Osteoblast (primary cell): ENCODE results near the gene SCUBE1. TPM values are rescaled to one million over a fixed set of nuclear protein-coding genes. Genes with fewer than 3 reads are reported as not detected.

Experiments used
- DNase-seq: peaks from one replicate; pipeline ENCODE4 v3.0.0; 2011; ENCODE audit warnings: low spot score, mixed read lengths; ENCODE audit not compliant: insufficient read length; ENCODE audit errors: missing footprints
- H2AFZ ChIP-seq: 2 replicates; pipeline ENCODE4 v1.6.0; 2011; ENCODE audit warnings: mild to moderate bottlenecking, low read length
- H3K27ac ChIP-seq: 2 replicates; pipeline ENCODE4 v1.5.1; 2011; ENCODE audit warnings: mild to moderate bottlenecking, low read depth, low read length, moderate library complexity
- H3K27me3 ChIP-seq: 2 replicates; pipeline ENCODE4 v1.6.0; 2012; ENCODE audit warnings: mild to moderate bottlenecking, control low read depth, inconsistent platforms, low read length, moderate library complexity; ENCODE audit not compliant: insufficient read depth
- H3K36me3 ChIP-seq: 2 replicates; pipeline ENCODE4 v1.5.1; 2011; ENCODE audit warnings: mild to moderate bottlenecking, low read length, control low read depth, moderate library complexity; ENCODE audit not compliant: insufficient read depth
- H3K4me1 ChIP-seq: 2 replicates; pipeline ENCODE4 v1.5.1; 2011; ENCODE audit warnings: mild to moderate bottlenecking, low read length, control low read depth, moderate library complexity; ENCODE audit not compliant: insufficient read depth
- H3K4me2 ChIP-seq: 2 replicates; pipeline ENCODE4 v1.6.0; 2011; ENCODE audit warnings: mild to moderate bottlenecking, low read length; ENCODE audit not compliant: insufficient read depth
- H3K4me3 ChIP-seq: fragments of 200-600 bp; sonication (generic); 3 replicates; pipeline ENCODE4 v1.5.1; 2012; ENCODE audit warnings: mild to moderate bottlenecking, low read length, inconsistent platforms; ENCODE audit not compliant: insufficient read depth
- H3K79me2 ChIP-seq: 2 replicates; pipeline ENCODE4 v1.6.0; 2012; ENCODE audit warnings: mild to moderate bottlenecking, low read length, control low read depth, inconsistent platforms; ENCODE audit not compliant: insufficient read depth
- H3K9me3 ChIP-seq: 2 replicates; pipeline ENCODE4 v1.5.1; 2011; ENCODE audit warnings: low read depth, low read length, control low read depth
- H4K20me1 ChIP-seq: 2 replicates; pipeline ENCODE4 v1.6.0; 2012; ENCODE audit warnings: mild to moderate bottlenecking, low read length, control low read depth; ENCODE audit not compliant: insufficient read depth
- total RNA-seq: library from RNA; depleted of rRNA; stranded (reverse); fragments of >200 nt; gene quantifications from 2 replicates; pipeline ENCODE4 v1.2.3, GENCODE V29; 2012
- TF ChIP-seq, protein P1 (sequence below): IDR thresholded peaks from 2 replicates; pipeline ENCODE4 v1.5.1; 2011; ENCODE audit warnings: mild to moderate bottlenecking, low read depth, low read length, moderate library complexity; ENCODE audit errors: extremely low read depth

SCUBE1 gene
- total RNA-seq, 1 donor, result 2.2 TPM

DNA sequence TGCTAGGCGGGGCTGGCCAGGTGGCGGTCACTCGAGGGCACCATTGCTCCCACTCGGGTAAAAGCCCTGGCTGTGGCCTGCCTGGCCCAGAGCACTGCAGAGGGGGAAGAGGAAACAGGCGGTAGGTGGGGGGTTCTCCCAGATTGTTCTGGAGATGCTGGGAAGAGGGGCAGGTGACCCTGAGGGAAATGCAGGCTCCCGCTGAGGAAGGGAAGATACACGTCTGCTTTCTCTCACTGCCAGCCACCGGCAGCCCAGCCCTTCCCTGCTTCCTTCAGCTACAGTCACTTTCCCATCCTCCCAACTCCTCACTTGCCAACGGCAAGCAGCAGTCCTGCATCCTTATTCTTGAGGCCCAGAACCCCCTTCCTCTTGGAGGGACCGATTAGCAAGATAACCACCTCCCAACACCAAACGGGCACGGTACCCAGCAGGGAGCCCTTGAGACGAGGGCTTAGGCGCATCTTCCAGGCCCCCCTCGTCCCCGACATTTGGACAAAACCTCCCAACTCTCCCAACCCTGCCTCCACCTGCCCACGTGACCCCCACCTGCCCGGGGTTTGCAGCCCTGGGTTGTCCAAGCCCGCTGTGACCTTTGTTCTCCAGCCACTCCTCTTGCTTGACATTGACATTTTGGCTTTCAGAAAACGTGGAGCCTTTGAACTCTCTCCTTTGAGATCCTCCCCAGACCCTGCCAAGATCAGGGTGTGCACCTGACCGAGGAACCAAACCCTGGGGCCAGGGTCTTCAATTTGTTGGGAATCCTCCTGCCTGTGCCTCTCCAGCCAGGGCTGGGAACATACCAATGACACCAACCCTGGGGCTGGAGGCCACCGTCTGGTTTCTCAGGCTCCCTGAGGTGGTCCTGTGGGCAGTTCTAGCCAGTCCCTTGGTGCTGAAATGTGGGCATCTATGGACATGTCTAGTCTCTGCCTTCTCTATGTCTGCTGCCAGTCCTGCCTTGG is 107.4 kb downstream of the SCUBE1 start:
- Histone ChIP-seq H3K9me3 (no peaks in the 10 kb centered on the region), H3K36me3 (no peaks in the 10 kb centered on the region), H3K4me3 (no peak overlapping the region), H3K4me1 (no peaks in the 10 kb centered on the region), H3K4me2 (no peak overlapping the region), H4K20me1 (no peaks in the 10 kb centered on the region), H3K27me3 (peaks cover 12% of the 10 kb centered on the region), H3K27ac (no peak overlapping the region), H2AFZ (no peak overlapping the region), H3K79me2 (no peaks in the 10 kb centered on the region)
- TF ChIP-seq, protein P1, sequence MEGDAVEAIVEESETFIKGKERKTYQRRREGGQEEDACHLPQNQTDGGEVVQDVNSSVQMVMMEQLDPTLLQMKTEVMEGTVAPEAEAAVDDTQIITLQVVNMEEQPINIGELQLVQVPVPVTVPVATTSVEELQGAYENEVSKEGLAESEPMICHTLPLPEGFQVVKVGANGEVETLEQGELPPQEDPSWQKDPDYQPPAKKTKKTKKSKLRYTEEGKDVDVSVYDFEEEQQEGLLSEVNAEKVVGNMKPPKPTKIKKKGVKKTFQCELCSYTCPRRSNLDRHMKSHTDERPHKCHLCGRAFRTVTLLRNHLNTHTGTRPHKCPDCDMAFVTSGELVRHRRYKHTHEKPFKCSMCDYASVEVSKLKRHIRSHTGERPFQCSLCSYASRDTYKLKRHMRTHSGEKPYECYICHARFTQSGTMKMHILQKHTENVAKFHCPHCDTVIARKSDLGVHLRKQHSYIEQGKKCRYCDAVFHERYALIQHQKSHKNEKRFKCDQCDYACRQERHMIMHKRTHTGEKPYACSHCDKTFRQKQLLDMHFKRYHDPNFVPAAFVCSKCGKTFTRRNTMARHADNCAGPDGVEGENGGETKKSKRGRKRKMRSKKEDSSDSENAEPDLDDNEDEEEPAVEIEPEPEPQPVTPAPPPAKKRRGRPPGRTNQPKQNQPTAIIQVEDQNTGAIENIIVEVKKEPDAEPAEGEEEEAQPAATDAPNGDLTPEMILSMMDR, result no peak
- peak; percentile 77 for DNase-seq

DNA sequence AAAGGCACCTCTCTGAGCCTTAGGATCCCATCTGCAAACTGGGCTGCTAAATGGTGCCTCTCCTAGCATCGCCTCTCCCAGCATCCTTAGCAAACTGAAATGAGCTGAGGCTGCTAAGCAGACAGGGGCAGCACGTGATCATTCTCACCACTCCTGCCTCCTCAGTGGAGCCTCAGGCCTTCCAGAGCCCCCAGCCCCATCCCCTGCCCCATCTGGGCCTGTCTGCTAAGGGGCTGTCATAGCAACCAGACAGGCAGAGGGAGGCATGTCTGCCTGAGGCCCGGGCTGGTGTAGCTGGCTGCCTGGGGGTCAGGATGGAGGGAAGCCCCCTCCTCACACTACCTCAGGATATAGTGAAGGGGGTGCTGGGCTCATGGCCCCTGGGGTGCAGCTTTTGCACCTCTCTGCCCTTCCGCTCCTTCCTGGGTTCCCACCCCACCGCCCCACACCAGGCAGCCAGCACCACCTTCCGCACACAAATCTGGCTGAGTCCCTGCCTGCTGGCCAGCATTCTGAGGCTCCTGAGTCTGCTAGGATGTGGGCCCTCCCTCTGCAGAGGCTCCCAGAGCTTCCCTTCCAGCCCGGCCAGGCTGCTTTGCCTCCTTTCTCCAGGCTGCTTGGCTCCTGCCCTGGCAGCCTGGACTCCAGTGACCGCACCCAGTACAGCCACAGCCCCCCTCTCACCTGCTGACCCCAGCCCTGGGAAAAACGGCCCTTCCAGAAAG is 108.7 kb downstream of the SCUBE1 start:
- no peak for DNase-seq
- H3K27ac ChIP-seq, result no peak overlapping the region
- H3K27me3 ChIP-seq, result peaks cover 12% of the 10 kb centered on the region
- TF ChIP-seq, protein P1, result no peak
- no peak overlapping the region for H3K4me3 ChIP-seq
- no peaks in the 10 kb centered on the region for H4K20me1 ChIP-seq
- no peak overlapping the region for H3K4me2 ChIP-seq
- H3K36me3 ChIP-seq, result no peaks in the 10 kb centered on the region
- H3K9me3 ChIP-seq, result no peaks in the 10 kb centered on the region
- H2AFZ ChIP-seq, result no peak overlapping the region
- no peaks in the 10 kb centered on the region for H3K4me1 ChIP-seq
- no peaks in the 10 kb centered on the region for H3K79me2 ChIP-seq

DNA sequence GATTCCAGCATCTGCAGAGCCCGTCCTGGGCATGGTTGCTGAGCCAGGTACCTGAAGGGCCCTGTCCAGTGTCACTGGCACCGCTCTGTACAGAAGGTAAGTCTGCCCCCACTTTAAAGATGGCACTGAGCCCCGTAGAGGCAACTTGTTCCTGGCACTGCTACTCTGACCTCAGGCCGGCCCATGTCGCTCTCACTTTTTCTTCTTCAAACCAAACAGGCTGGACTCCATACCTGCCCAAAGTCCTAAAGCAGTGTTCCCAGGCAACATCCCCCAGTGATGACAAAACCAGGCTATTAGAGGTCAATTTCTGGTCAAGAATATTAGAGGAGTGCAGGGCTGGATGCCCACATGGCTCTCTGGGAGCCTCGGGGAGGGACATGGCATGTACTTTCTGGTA is 109.6 kb downstream of the SCUBE1 start:
- H3K27me3 ChIP-seq, result peaks cover 6% of the 10 kb centered on the region
- no peaks in the 10 kb centered on the region for H3K36me3 ChIP-seq

More for the DNA sequence above, 109.6 kb downstream of the SCUBE1 start:
- DNase-seq, result no peak
- H3K9me3 ChIP-seq, result no peaks in the 10 kb centered on the region
- TF ChIP-seq, protein P1, result no peak
- no peaks in the 10 kb centered on the region for H4K20me1 ChIP-seq
- H3K4me1 ChIP-seq, result no peaks in the 10 kb centered on the region
- H2AFZ ChIP-seq, result no peak overlapping the region
- H3K4me3 ChIP-seq, result no peak overlapping the region
- H3K27ac ChIP-seq, result no peak overlapping the region
- no peak overlapping the region for H3K4me2 ChIP-seq
- no peaks in the 10 kb centered on the region for H3K79me2 ChIP-seq
